Smooth muscle cell (in vitro differentiated cells): ENCODE results near the gene GRK1. TPM values are rescaled to one million over a fixed set of nuclear protein-coding genes. Genes with fewer than 3 reads are reported as not detected.

ENCODE experiments used
- DNase-seq: peaks from one replicate; lab custom pipeline; 2025; ENCODE audit not compliant: unreplicated experiment; lab: John Stamatoyannopoulos, UW
- H2AFZ ChIP-seq: fragments of 200-600 bp; sonication (generic); 2 replicates; pipeline ENCODE4 v1.6.0; 2016; ENCODE audit warnings: antibody characterized with exemption, low read depth, mild to moderate bottlenecking
- H3F3A ChIP-seq: fragments of 200-600 bp; sonication (generic); 2 replicates; pipeline ENCODE4 v1.6.0; 2017; ENCODE audit warnings: antibody characterized with exemption, low read depth
- H3K27ac ChIP-seq: fragments of 200-600 bp; sonication (generic); 2 replicates; pipeline ENCODE4 v1.5.1; 2016; ENCODE audit warnings: low read depth, mild to moderate bottlenecking
- H3K27me3 ChIP-seq: fragments of 200-600 bp; sonication (generic); 2 replicates; pipeline ENCODE4 v1.6.1; 2016; ENCODE audit warnings: low read depth, mild to moderate bottlenecking
- H3K36me3 ChIP-seq: fragments of 200-600 bp; sonication (generic); 2 replicates; pipeline ENCODE4 v1.5.1; 2016; ENCODE audit warnings: low read depth
- H3K4me1 ChIP-seq: fragments of 200-600 bp; sonication (generic); 2 replicates; pipeline ENCODE4 v1.5.1; 2016; ENCODE audit warnings: low read depth
- H3K4me2 ChIP-seq: fragments of 200-600 bp; sonication (generic); 2 replicates; pipeline ENCODE4 v1.6.0; 2016; ENCODE audit warnings: mild to moderate bottlenecking
- H3K4me3 ChIP-seq: fragments of 200-600 bp; sonication (generic); 2 replicates; pipeline ENCODE4 v1.5.1; 2016; ENCODE audit warnings: mild to moderate bottlenecking
- H3K79me2 ChIP-seq: fragments of 200-600 bp; sonication (generic); 2 replicates; pipeline ENCODE4 v1.6.0; 2016; ENCODE audit warnings: low read depth, mild to moderate bottlenecking
- H3K9ac ChIP-seq: fragments of 200-600 bp; sonication (generic); 2 replicates; pipeline ENCODE4 v1.6.0; 2016; ENCODE audit warnings: low read depth
- H3K9me3 ChIP-seq: fragments of 200-600 bp; sonication (generic); replicated peaks from 2 replicates; pipeline ENCODE4 v1.5.1; 2016; ENCODE audit warnings: low read depth
- H4K20me1 ChIP-seq: fragments of 200-600 bp; sonication (generic); 2 replicates; pipeline ENCODE4 v1.6.0; 2016; ENCODE audit warnings: low read depth
- CTCF ChIP-seq: fragments of 200-600 bp; sonication (generic); IDR thresholded peaks from 2 replicates; pipeline ENCODE4 v1.5.1; 2017; ENCODE audit warnings: borderline replicate concordance, mild to moderate bottlenecking, antibody characterized with exemption; ENCODE audit not compliant: insufficient read depth, poor library complexity, severe bottlenecking
- WGBS: methylation state at CpG from one replicate; pipeline ENCODE4 v1.1.7; 2016; ENCODE audit warnings: low lambda C conversion rate; 5-methylcytosine and 5-hydroxymethylcytosine counted together
- polyA plus RNA-seq: library from polyadenylated mRNA; unstranded; fragments of >200 nt; fragmentation: Nextera tagmentation; extraction: Ambion mirVana; gene quantifications from 2 replicates; pipeline ENCODE4 v1.2.1, GENCODE V29; 2016
- total RNA-seq: library from RNA; depleted of rRNA; stranded (reverse); fragments of >200 nt; gene quantifications from 2 replicates; pipeline ENCODE4 v1.2.3, GENCODE V29; 2014

The GRK1 gene
- total and polyA plus RNA-seq, 2 experiments from 2014 or later = not detected

GRCh38 chr13:113629866-113630265, 37.2 kb upstream of the GRK1 start:
- no peak overlapping the region for H3K4me3 ChIP-seq
- H3K9ac ChIP-seq = no peak overlapping the region
- H4K20me1 ChIP-seq = peaks cover 55% of the 10 kb centered on the region
- H3K4me1 ChIP-seq = no peaks in the 10 kb centered on the region
- no peaks in the 10 kb centered on the region for H3K36me3 ChIP-seq
- WGBS = 95% methylated on average over 17 of the region's 17 CpGs
- no peaks in the 10 kb centered on the region for H3F3A ChIP-seq
- no peaks in the 10 kb centered on the region for H3K9me3 ChIP-seq
- peaks cover 8% of the 10 kb centered on the region for H3K79me2 ChIP-seq
- H3K4me2 ChIP-seq = no peak overlapping the region
- TF ChIP-seq CTCF = no peak
- no peak overlapping the region for H3K27ac ChIP-seq
- no peaks in the 10 kb centered on the region for H3K27me3 ChIP-seq
- no peak overlapping the region for H2AFZ ChIP-seq
- DNase-seq = no peak

- Histone ChIP-seq H3K4me2 (no peak overlapping the region), H3K4me3 (no peak overlapping the region), H3K36me3 (no peaks in the 10 kb centered on the region), H3F3A (no peaks in the 10 kb centered on the region), H3K27me3 (no peaks in the 10 kb centered on the region), H2AFZ (no peak overlapping the region), H4K20me1 (peaks cover 51% of the 10 kb centered on the region), H3K9ac (no peak overlapping the region), H3K27ac (no peak overlapping the region), H3K79me2 (peaks cover 8% of the 10 kb centered on the region), H3K4me1 (no peaks in the 10 kb centered on the region), H3K9me3 (no peaks in the 10 kb centered on the region)
- WGBS = 97% methylated on average over 11 of the region's 11 CpGs
- TF ChIP-seq CTCF = no peak
- DNase-seq = no peak
These were observed 36.7 kb upstream of the GRK1 start for GRCh38 chr13:113630296-113630695.

GRCh38 chr13:113630804-113631203, 36.2 kb upstream of the GRK1 start:
- no peak overlapping the region for H3K4me3 ChIP-seq
- no peaks in the 10 kb centered on the region for H3K36me3 ChIP-seq
- no peaks in the 10 kb centered on the region for H3K9me3 ChIP-seq
- H3K4me1 ChIP-seq = no peaks in the 10 kb centered on the region
- H4K20me1 ChIP-seq = peaks cover 48% of the 10 kb centered on the region
- no peak overlapping the region for H3K4me2 ChIP-seq
- peaks cover 8% of the 10 kb centered on the region for H3K79me2 ChIP-seq
- TF ChIP-seq CTCF = no peak
- WGBS = 92% methylated on average over 6 of the region's 6 CpGs
- DNase-seq = no peak
- H2AFZ ChIP-seq = no peak overlapping the region
- no peak overlapping the region for H3K9ac ChIP-seq
- no peaks in the 10 kb centered on the region for H3F3A ChIP-seq
- H3K27me3 ChIP-seq = no peaks in the 10 kb centered on the region
- no peak overlapping the region for H3K27ac ChIP-seq

- no peaks in the 10 kb centered on the region for H3K27me3 ChIP-seq
- no peak for TF ChIP-seq CTCF
- no peak overlapping the region for H2AFZ ChIP-seq
- no peak for DNase-seq
- H3K4me1 ChIP-seq = no peaks in the 10 kb centered on the region
- no peak overlapping the region for H3K4me3 ChIP-seq
- no peak overlapping the region for H3K4me2 ChIP-seq
- H3K9ac ChIP-seq = no peak overlapping the region
- H3F3A ChIP-seq = no peaks in the 10 kb centered on the region
- H3K36me3 ChIP-seq = no peaks in the 10 kb centered on the region
- H4K20me1 ChIP-seq = peaks cover 41% of the 10 kb centered on the region
- no peaks in the 10 kb centered on the region for H3K9me3 ChIP-seq
- H3K27ac ChIP-seq = no peak overlapping the region
- H3K79me2 ChIP-seq = peaks cover 8% of the 10 kb centered on the region
- 98% methylated on average over 42 of the region's 42 CpGs for WGBS
These were observed 35.5 kb upstream of the GRK1 start for GRCh38 chr13:113631341-113632095.
